Thyroid gland (tissue), 4 donors: ENCODE results near the gene TMEM175. TPM values are rescaled to one million over a fixed set of nuclear protein-coding genes. Genes with fewer than 3 reads are reported as not detected.

Experiments
- DNase-seq, 2 donors: peaks; one replicate each; pipeline ENCODE4 v3.0.0-alpha.2; 2019
- H3K27ac ChIP-seq, 3 donors: fragments of 200-600 bp; sonication (generic); 1 replicate in 2 of 3; 2 replicates in 1 of 3; pipeline ENCODE4 v1.5.1; 2016 to 2019; ENCODE audit warnings: mild to moderate bottlenecking in 1 of 3, moderate library complexity in 1 of 3
- H3K27me3 ChIP-seq: fragments of 200-600 bp; sonication (generic); one replicate; pipeline ENCODE4 v1.5.1; 2019
- H3K36me3 ChIP-seq, 2 donors: fragments of 200-600 bp; sonication (generic); one replicate each; pipeline ENCODE4 v1.5.1; 2016 to 2019
- H3K4me1 ChIP-seq, 2 donors: fragments of 200-600 bp; sonication (generic); one replicate each; pipeline ENCODE4 v1.5.1; 2017 to 2019
- H3K4me3 ChIP-seq, 3 donors: fragments of 200-600 bp; sonication (generic); replicated peaks in 1 of 3; 1 replicate in 2 of 3; 2 replicates in 1 of 3; pipeline ENCODE4 v1.5.1; 2016; ENCODE audit warnings: mild to moderate bottlenecking in 1 of 3
- H3K9me3 ChIP-seq: fragments of 200-600 bp; sonication (generic); one replicate; pipeline ENCODE4 v1.5.1; 2017
- POLR2A ChIP-seq, 2 donors: fragments of 450-650 bp; IDR thresholded peaks; one replicate each; pipeline ENCODE4 v1.6.1; 2017; ENCODE audit warnings: antibody characterized with exemption in 2 of 2, mild to moderate bottlenecking in 2 of 2, moderate library complexity in 1 of 2
- WGBS, 2 donors: methylation state at CpG; one replicate each; pipeline ENCODE4 v1.1.5; 2017; 5-methylcytosine and 5-hydroxymethylcytosine counted together
- intact Hi-C: fragments of 100-400 bp; cut with DNase I; formaldehyde crosslinking; loops from one replicate; pipeline ENCODE4 v1.15.1; 2023
- total RNA-seq, 4 donors: library from RNA; depleted of rRNA; stranded (reverse); fragments of >200 nt; gene quantifications; one replicate each; pipeline ENCODE4 v1.2.3, GENCODE V29; 2016
- TF ChIP-seq, protein P1 (sequence below), 6 experiments: fragments of 200-600 bp in 3 of 6; fragments of 450-650 bp in 3 of 6; sonication (generic) in 3 of 6; IDR thresholded peaks; one replicate each; pipeline ENCODE4 v1.5.1; 2016 to 2019; ENCODE audit warnings: antibody characterized with exemption in 6 of 6, mild to moderate bottlenecking in 2 of 6, inconsistent platforms in 1 of 6, moderate library complexity in 1 of 6

Gene TMEM175
- total RNA-seq, 4 donors from 2014 or later = 33.6 to 63.9 (median 40.4) TPM

DNA sequence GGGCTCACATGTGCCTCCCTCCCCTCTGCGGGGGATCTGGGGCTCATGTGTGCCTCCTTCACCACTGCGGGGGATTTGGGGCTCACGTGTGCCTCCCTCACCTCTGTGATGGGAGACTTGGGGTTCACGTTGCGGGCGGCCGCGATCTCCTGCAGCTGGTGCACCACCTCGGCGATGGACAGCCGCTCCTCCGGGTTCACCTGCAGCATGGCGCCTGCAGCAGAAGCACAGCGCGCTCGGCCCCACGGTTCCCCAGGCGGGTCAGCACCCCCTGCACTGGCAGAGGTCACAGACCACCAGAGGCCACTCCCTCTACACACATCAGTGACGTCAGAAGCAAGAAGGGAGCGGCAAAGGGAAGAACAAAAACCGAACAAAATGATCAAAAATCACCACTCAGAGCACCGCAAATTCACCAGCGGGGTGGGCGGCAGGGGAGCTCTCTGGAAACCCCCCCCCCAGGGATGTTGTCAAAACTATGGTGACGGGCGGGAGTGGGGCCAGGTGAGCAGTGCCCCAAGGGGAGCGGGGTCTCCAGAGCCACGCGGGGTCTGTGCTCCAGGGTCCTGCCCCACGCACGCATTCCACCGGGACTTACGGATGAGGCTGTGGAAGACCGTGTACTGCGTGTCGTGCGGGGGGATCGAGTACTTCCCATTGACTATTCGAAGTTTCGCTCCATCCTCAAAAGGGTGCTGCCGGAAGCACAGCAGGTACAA lies 38.8 kb upstream of the TMEM175 start:
- H3K4me3 ChIP-seq = no peak overlapping the region
- peaks cover 23 to 36% of the 10 kb centered on the region in 2 donors for H3K36me3 ChIP-seq
- no peak overlapping the region for H3K27ac ChIP-seq
- TF ChIP-seq, protein P1, sequence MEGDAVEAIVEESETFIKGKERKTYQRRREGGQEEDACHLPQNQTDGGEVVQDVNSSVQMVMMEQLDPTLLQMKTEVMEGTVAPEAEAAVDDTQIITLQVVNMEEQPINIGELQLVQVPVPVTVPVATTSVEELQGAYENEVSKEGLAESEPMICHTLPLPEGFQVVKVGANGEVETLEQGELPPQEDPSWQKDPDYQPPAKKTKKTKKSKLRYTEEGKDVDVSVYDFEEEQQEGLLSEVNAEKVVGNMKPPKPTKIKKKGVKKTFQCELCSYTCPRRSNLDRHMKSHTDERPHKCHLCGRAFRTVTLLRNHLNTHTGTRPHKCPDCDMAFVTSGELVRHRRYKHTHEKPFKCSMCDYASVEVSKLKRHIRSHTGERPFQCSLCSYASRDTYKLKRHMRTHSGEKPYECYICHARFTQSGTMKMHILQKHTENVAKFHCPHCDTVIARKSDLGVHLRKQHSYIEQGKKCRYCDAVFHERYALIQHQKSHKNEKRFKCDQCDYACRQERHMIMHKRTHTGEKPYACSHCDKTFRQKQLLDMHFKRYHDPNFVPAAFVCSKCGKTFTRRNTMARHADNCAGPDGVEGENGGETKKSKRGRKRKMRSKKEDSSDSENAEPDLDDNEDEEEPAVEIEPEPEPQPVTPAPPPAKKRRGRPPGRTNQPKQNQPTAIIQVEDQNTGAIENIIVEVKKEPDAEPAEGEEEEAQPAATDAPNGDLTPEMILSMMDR (IDR thresholded peaks at IDR 0.05) = no peak
- DNase-seq = no peak
- no peaks in the 10 kb centered on the region for H3K27me3 ChIP-seq
- 94 to 96% methylated on average over 40 to 41 of the region's 41 CpGs for WGBS, 2 donors
- no peaks in the 10 kb centered on the region for H3K4me1 ChIP-seq
- no peaks in the 10 kb centered on the region for H3K9me3 ChIP-seq
- intact Hi-C loops = no loop called here

DNA sequence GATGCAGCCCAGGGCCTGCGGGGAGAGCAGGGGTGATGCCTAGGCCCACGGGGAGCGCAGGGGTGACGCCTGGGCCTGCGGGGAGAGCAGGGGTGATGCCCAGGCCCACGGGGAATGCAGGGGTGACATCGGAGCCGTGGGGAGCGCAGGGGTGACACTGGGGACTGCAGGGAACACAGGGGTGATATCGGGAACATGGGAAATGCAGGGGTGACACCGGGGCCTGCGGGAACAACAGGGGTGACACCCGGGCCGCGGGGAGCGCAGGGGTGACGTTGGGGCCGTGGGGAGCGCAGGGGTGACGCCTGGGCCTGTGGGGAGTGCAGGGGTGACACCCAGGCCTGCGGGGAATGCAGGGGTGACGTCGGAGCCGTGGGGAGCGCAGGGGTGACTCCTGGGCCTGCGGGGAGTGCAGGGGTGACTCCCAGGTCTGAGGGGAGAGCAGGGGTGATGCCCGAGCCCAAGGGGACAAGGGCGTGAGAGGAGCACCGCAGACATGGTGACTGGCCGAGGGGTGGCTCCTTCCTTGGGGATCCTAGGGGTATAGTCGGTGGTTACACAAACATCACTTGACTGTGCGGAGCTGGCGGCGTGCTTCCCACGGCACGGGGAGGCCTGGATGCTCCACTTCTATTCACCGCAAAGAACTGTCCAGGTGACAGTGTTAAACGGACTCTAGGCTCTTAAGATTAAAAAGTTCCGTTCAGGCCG lies 38.1 kb upstream of the TMEM175 start:
- Histone ChIP-seq H3K36me3 (peaks cover 16 to 33% of the 10 kb centered on the region in 2 donors), H3K4me1 (no peaks in the 10 kb centered on the region), H3K27ac (no peak overlapping the region), H3K27me3 (no peaks in the 10 kb centered on the region), H3K9me3 (no peaks in the 10 kb centered on the region), H3K4me3 (no peak overlapping the region)
- whole genome bisulfite sequencing, 2 donors = 93 to 94% methylated on average over 40 of the region's 40 CpGs
- intact Hi-C loops = no loop called here
- no peak for DNase-seq
- TF ChIP-seq, protein P1 (IDR thresholded peaks at IDR 0.05) = no peak
- no peak for TF ChIP-seq POLR2A (IDR thresholded peaks at IDR 0.05)

DNA sequence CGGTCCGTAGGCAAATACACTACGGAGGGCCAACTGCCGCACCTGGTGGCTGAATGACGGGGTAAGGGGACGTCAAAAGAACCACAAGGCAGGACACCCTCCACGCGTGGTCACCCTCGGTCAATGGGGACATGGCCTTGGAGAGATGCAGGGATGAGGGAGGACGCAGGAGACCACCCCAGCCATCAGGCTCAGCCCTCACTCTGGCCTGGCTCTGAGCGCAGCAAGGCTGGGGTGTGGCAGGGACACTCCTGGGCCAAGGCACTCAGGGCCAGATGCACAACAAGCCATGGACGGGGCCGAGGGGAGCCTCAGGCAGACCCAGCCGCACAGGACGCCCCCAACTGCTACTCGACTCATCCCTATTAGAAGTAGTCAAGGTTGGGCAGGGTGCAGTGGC lies 36.7 kb upstream of the TMEM175 start:
- no peak overlapping the region for H3K27ac ChIP-seq
- WGBS, 2 donors = 86 to 100% methylated on average over 12 to 16 of the region's 16 CpGs
- peaks cover 15 to 33% of the 10 kb centered on the region in 2 donors for H3K36me3 ChIP-seq
- H3K27me3 ChIP-seq = no peaks in the 10 kb centered on the region
- H3K4me1 ChIP-seq = no peaks in the 10 kb centered on the region
- no peak for TF ChIP-seq POLR2A (IDR thresholded peaks at IDR 0.05)
- TF ChIP-seq, protein P1 (IDR thresholded peaks at IDR 0.05) = no peak
- no peaks in the 10 kb centered on the region for H3K9me3 ChIP-seq
- H3K4me3 ChIP-seq = no peak overlapping the region
- DNase-seq = no peak
- intact Hi-C loops = no loop called here

DNA sequence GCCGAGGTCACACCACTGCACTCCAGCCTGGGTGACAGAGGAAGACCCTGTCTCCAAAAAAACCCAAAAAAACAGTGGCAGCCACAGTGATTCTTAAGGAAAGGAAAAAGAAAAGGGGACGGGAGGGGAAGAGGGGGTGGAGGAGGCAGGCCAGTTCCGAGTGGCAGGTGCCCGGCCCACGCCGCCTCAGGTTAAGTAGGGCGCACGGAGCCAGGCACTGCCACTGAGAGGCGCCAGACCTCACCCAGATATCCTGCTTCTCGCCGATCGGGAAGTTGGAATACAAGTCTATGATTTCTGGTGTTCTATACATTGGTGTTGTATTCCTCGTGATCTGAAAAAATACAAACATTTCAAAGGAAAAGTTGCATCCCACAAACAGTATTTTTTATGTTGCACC lies 36.0 kb upstream of the TMEM175 start:
- H3K9me3 ChIP-seq = no peaks in the 10 kb centered on the region
- intact Hi-C loops = no loop called here
- H3K27me3 ChIP-seq = no peaks in the 10 kb centered on the region
- no peak for DNase-seq
- H3K27ac ChIP-seq = no peak overlapping the region
- 91 to 93% methylated on average over 13 of the region's 13 CpGs for WGBS, 2 donors
- TF ChIP-seq POLR2A (IDR thresholded peaks at IDR 0.05) = no peak
- TF ChIP-seq, protein P1 (IDR thresholded peaks at IDR 0.05) = no peak
- peaks cover 15 to 33% of the 10 kb centered on the region in 2 donors for H3K36me3 ChIP-seq
- H3K4me3 ChIP-seq = no peak overlapping the region
- no peaks in the 10 kb centered on the region for H3K4me1 ChIP-seq

DNA sequence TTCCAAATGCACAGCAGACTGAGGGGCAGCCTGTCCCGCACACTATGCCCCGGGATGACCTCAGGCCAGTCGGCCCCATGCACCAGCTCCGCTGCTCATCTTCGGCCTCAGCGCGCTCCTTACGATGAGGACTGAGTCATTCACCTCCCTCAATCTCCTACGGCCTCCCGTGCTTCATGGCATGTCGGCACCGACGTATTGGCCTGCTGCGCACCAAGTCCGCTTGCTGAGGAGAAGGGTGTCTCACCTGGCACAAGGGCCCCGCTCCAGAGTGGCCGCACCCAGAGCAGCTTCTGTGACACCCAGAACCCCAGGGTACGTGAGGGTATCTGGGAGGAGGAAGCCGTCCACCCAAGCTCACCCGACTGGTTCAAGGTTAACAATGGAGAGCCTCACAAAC lies 35.6 kb upstream of the TMEM175 start:
- TF ChIP-seq POLR2A (IDR thresholded peaks at IDR 0.05) = no peak
- TF ChIP-seq, protein P1 (IDR thresholded peaks at IDR 0.05) = no peak
- H3K27ac ChIP-seq = no peak overlapping the region
- intact Hi-C loops = no loop called here
- H3K9me3 ChIP-seq = no peaks in the 10 kb centered on the region
- no peak for DNase-seq
- no peaks in the 10 kb centered on the region for H3K27me3 ChIP-seq
- H3K4me1 ChIP-seq = no peaks in the 10 kb centered on the region
- H3K36me3 ChIP-seq = peaks cover 15 to 33% of the 10 kb centered on the region in 2 donors
- WGBS, 2 donors = 98% methylated on average over 20 of the region's 20 CpGs
- H3K4me3 ChIP-seq = no peak overlapping the region
